Urothelium cell line (cell line): ENCODE data around the gene PIP4K2B.
A peak's percentile ranks its signal among the peaks of the same experiment; 100 is the strongest.
"Not testable (repeated sequence)": the region's sequence is repeated elsewhere in the genome, so short reads cannot be mapped to it uniquely, and the experiment has no call there.

Source experiments
- DNase-seq: peaks from one replicate; pipeline ENCODE4 v3.0.0; 2011; ENCODE audit warnings: low spot score, mixed read lengths
- FAIRE-seq: peaks from 2 replicates; lab custom pipeline; 2011; peaks lifted over from hg19 to GRCh38; lab: Jason Lieb, UNC

Gene PIP4K2B

GRCh38 chr17:38730526-38731379 is 68.6 kb downstream of the PIP4K2B start:
- DNase-seq (peak; percentile 69), FAIRE-seq (no peak)

GRCh38 chr17:38729886-38730525 is 69.3 kb downstream of the PIP4K2B start, which contains the start of gene CISD3:
TSS of gene CISD3 (plus strand) at chr17:38730341. CDS start at chr17:38730359, 18 bp downstream.
- DNase-seq = peak; percentile 96
- FAIRE-seq = no peak

GRCh38 chr17:38729368-38729885 is 69.9 kb downstream of the PIP4K2B start:
- FAIRE-seq = no peak

GRCh38 chr17:38728290-38728831 is 71.0 kb downstream of the PIP4K2B start:
- FAIRE-seq (no peak), DNase-seq (no peak)

More at GRCh38 chr17:38729368-38729885, 69.9 kb downstream of the PIP4K2B start:
- no peak for DNase-seq

GRCh38 chr17:38727736-38728135 is 71.6 kb downstream of the PIP4K2B start:
- DNase-seq (no peak), FAIRE-seq (no peak)

GRCh38 chr17:38726145-38726544 is 73.2 kb downstream of the PIP4K2B start:
- not testable (repeated sequence) for FAIRE-seq, DNase-seq

- FAIRE-seq = no peak
Observed at GRCh38 chr17:38725066-38725465, 74.3 kb downstream of the PIP4K2B start.

GRCh38 chr17:38724337-38724988 is 74.9 kb downstream of the PIP4K2B start:
- FAIRE-seq (no peak), DNase-seq (no peak)

More at GRCh38 chr17:38725066-38725465, 74.3 kb downstream of the PIP4K2B start:
- DNase-seq = no peak

- FAIRE-seq = no peak
- no peak for DNase-seq
Observed at GRCh38 chr17:38721802-38722201, 77.6 kb downstream of the PIP4K2B start.

- FAIRE-seq = no peak
- DNase-seq = no peak
Observed at GRCh38 chr17:38720941-38721340, 78.4 kb downstream of the PIP4K2B start.

GRCh38 chr17:38719943-38720641 is 79.3 kb downstream of the PIP4K2B start:
- FAIRE-seq (no peak), DNase-seq (no peak)

GRCh38 chr17:38719289-38719942 is 79.9 kb downstream of the PIP4K2B start:
- FAIRE-seq (no peak), DNase-seq (no peak)

GRCh38 chr17:38717139-38717745 is 82.1 kb downstream of the PIP4K2B start:
- FAIRE-seq (no peak), DNase-seq (no peak)

GRCh38 chr17:38716368-38717005 is 82.9 kb downstream of the PIP4K2B start:
- FAIRE-seq = no peak
- DNase-seq = no peak
